GM21723 (cell line): ENCODE data around the gene CIB4.

Experiments used
- ATAC-seq: cut with Tn5 transposase; IDR thresholded peaks from one replicate; pipeline ENCODE4 v1.9.1; 2021; ENCODE audit warnings: mild to moderate bottlenecking, moderate library complexity; ENCODE audit not compliant: unreplicated experiment

CIB4 gene

GRCh38 chr2:26626606-26627005 is 14.6 kb downstream of the CIB4 start:
- ATAC-seq = no peak

GRCh38 chr2:26623541-26624495 is 17.3 kb downstream of the CIB4 start:
- ATAC-seq = no peak

GRCh38 chr2:26621469-26622199 is 19.5 kb downstream of the CIB4 start:
- ATAC-seq = no peak

GRCh38 chr2:26620031-26620605 is 21.0 kb downstream of the CIB4 start:
- ATAC-seq = no peak

GRCh38 chr2:26619521-26619951 is 21.6 kb downstream of the CIB4 start:
- ATAC-seq = no peak

- no peak for ATAC-seq
Measured at GRCh38 chr2:26619096-26619495, 22.1 kb downstream of the CIB4 start.

- no peak for ATAC-seq
Measured at GRCh38 chr2:26618611-26619010, 22.6 kb downstream of the CIB4 start.

GRCh38 chr2:26617588-26618083 is 23.5 kb downstream of the CIB4 start:
- no peak for ATAC-seq

GRCh38 chr2:26616706-26617587 is 24.2 kb downstream of the CIB4 start:
- ATAC-seq = no peak

GRCh38 chr2:26615860-26616705 is 25.1 kb downstream of the CIB4 start:
- ATAC-seq = no peak

- ATAC-seq = no peak
Measured at GRCh38 chr2:26615336-26615859, 25.8 kb downstream of the CIB4 start.

GRCh38 chr2:26614216-26615138 is 26.7 kb downstream of the CIB4 start:
- ATAC-seq = no peak

GRCh38 chr2:26613241-26614215 is 27.6 kb downstream of the CIB4 start:
- no peak for ATAC-seq

- no peak for ATAC-seq
Measured at GRCh38 chr2:26612522-26613240, 28.5 kb downstream of the CIB4 start.

GRCh38 chr2:26612034-26612433 is 29.1 kb downstream of the CIB4 start:
- ATAC-seq = no peak
